ENCODE results near the gene EEF1AKMT3.

Gene EEF1AKMT3

DNA sequence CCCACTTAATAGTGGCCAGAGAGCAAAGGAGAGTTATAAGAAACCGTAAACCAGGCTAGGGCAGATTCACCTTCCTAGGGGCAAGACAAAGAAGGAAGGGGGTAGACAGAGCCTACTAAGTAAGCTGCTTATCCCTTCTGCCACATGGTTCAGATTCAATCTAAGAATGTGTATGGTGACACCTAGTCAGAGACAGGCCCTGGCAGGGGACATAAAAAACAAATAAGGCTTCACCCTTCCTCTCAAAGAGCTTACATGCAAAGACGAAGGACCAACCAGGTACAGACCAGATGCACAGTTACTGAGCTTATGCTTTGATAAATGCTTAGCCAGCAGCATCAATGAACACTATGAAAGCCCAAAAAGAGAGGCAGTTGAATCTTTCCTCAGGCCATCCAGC is 10.0 kb upstream of the EEF1AKMT3 start:
- TF ChIP-seq FOXK2 (IDR thresholded peaks at IDR 0.05) (no peak), ELF4 (IDR thresholded peaks at IDR 0.05) (no peak)
- no peak for DNase-seq (ENCODE audit: extremely low spot score)
- POLR2A ChIA-PET: interaction anchor here (1.4 kb wide), 1 partner anchor 10 kb away, joined by 6 read pairs; the partner anchor contains the start of genes EEF1AKMT3 and METTL1
- CTCF ChIA-PET: no interaction called here

DNA sequence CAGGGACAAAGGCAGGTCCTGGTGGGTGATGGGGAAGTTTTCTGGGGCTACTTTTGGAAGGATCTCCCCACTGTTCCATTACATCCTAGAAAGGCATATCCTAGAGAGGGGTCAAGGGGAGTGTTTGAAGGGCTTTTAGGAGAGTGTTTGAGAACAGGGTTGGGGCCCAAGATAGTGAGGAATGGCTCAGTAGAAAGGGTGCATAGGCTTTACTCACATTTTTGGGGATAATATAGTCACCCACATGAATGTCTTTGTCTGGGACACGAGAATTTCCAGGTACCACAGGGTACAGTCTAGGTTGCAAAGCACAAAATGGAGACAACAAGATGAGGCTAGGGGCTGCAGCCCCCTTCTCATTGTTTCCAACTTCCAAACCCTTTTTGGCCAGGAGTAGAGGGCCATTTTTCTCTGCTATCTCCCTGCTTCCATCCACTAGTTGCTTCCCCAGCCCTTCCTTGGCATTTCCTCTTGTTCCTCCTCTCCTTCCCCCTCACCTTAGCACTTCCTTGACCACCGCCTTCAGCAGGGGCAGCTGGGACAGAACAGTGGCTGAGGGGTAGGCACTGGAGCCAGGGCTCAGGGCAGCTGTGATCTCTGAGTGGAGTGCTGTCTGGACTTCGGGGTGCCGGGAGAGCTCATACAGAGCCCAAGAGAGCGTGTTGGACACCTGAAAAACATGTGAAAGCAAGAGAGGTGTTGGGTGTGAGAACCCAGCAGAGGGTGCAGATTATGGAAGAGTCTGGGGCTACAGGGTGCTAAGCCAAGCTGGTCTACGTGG is 8.3 kb upstream of the EEF1AKMT3 start:
- TF ChIP-seq BHLHE40 (IDR thresholded peaks at IDR 0.05; ENCODE audit: borderline replicate concordance) (no peak), TARDBP (IDR thresholded peaks at IDR 0.05) (no peak), ARNT (IDR thresholded peaks at IDR 0.05) (no peak), HDGF (IDR thresholded peaks at IDR 0.05; ENCODE audit: borderline replicate concordance) (no peak), ELF4 (IDR thresholded peaks at IDR 0.05) (no peak), NFRKB (IDR thresholded peaks at IDR 0.05) (no peak), SUZ12 (IDR thresholded peaks at IDR 0.05) (no peak)
- no peak for DNase-seq (ENCODE audit: extremely low spot score)
- CTCF ChIA-PET: no interaction called here
- POLR2A ChIA-PET: interaction anchor here (1.4 kb wide), 1 partner anchor 8 kb away, joined by 6 read pairs; the partner anchor contains the start of genes EEF1AKMT3 and METTL1

DNA sequence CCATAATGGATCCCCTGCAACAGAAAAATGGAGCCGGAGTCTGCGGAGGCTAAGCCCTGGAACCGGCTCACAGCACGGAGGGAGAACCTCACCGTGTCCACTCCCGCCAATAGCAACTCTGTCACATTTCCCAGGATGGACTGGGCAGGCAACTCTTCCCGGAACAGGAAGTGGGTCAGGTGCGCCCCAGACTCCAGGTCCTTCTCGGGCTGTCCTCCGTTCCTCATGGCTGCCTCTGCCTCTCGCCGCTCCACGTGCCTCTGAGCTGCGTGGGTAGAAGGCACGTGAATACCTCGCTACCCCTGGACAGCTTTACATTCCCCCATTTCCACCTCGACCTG is 7.8 kb upstream of the EEF1AKMT3 start:
- no peak for DNase-seq (ENCODE audit: extremely low spot score)
- TF ChIP-seq SUZ12 (IDR thresholded peaks at IDR 0.05): no peak
- no peak for TF ChIP-seq ELF4 (IDR thresholded peaks at IDR 0.05)
- no peak for TF ChIP-seq ARNT (IDR thresholded peaks at IDR 0.05)
- TF ChIP-seq TARDBP (IDR thresholded peaks at IDR 0.05): no peak
- TF ChIP-seq CTBP1 (IDR thresholded peaks at IDR 0.05; ENCODE audit: borderline replicate concordance): no peak
- TF ChIP-seq FOXA1 (IDR thresholded peaks at IDR 0.05): no peak
- no peak for TF ChIP-seq L3MBTL2 (conservative IDR thresholded peaks at IDR 0.05)
- TF ChIP-seq, protein P1, sequence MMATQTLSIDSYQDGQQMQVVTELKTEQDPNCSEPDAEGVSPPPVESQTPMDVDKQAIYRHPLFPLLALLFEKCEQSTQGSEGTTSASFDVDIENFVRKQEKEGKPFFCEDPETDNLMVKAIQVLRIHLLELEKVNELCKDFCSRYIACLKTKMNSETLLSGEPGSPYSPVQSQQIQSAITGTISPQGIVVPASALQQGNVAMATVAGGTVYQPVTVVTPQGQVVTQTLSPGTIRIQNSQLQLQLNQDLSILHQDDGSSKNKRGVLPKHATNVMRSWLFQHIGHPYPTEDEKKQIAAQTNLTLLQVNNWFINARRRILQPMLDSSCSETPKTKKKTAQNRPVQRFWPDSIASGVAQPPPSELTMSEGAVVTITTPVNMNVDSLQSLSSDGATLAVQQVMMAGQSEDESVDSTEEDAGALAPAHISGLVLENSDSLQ (IDR thresholded peaks at IDR 0.05): no peak
- no peak for TF ChIP-seq ZNF384 (IDR thresholded peaks at IDR 0.05)
- ChIA-PET CTCF (no interaction called here), POLR2A (no interaction called here)

DNA sequence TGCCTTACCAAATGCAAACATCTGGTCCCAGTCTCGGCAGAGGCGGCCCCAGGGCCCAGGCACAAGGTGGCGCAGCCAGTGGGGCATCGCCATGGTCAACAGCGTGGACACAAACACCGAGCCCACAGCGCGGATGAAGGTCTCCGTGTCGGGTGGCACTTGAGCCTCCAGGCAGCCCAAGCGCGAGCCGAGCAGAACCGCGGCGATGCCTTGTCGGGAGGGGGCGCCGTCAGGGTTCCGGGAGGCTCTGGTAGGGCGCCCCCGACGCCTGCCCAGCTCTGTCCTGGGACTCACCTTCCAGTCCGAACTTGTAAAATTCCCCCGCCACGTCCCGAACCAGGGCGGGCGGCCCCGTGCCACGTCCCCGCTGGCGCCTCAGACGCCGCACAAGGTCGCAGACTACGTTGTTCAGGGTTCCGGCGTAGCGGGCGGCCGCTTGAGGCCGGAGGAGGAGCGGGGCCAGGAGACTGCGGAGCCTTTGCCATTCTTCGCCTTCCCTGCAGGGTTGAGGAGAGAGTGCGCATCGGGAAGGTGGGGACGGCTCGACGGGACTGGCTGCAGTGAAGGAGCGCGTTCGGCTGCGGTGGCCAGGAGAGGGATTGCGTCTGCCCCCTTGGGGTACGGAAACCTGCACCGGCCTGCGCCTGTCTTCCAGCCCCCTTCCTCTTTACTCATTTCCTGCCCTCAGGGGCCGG is 7.3 kb upstream of the EEF1AKMT3 start:
- ChIA-PET POLR2A (interaction anchor here (1.1 to 2.7 kb wide), 4 partner anchors 9 to 20 kb away, joined by 4 to 8 read pairs (median 6); partner anchors contain the start of genes CDK4 and TSPAN31), CTCF (no interaction called here)
- no peak for DNase-seq (ENCODE audit: extremely low spot score)
- TF ChIP-seq ARNT (IDR thresholded peaks at IDR 0.05): no peak
- TF ChIP-seq L3MBTL2 (conservative IDR thresholded peaks at IDR 0.05): no peak
- TF ChIP-seq SP1 (IDR thresholded peaks at IDR 0.05): no peak
- TF ChIP-seq FOXM1 (IDR thresholded peaks at IDR 0.05; ENCODE audit: borderline replicate concordance): no peak
- no peak for TF ChIP-seq SUZ12 (IDR thresholded peaks at IDR 0.05)
- no peak for TF ChIP-seq BHLHE40 (IDR thresholded peaks at IDR 0.05; ENCODE audit: borderline replicate concordance)
- TF ChIP-seq FOXK2 (IDR thresholded peaks at IDR 0.05): no peak
- TF ChIP-seq, protein P1 (IDR thresholded peaks at IDR 0.05): no peak
- no peak for TF ChIP-seq LEF1 (IDR thresholded peaks at IDR 0.05; ENCODE audit: borderline replicate concordance)
- TF ChIP-seq FOXA1 (IDR thresholded peaks at IDR 0.05): no peak
- no peak for TF ChIP-seq NFRKB (IDR thresholded peaks at IDR 0.05)
- no peak for TF ChIP-seq HDGF (IDR thresholded peaks at IDR 0.05; ENCODE audit: borderline replicate concordance)
- no peak for TF ChIP-seq ELF4 (IDR thresholded peaks at IDR 0.05)
- TF ChIP-seq ZNF384 (IDR thresholded peaks at IDR 0.05): no peak
- no peak for TF ChIP-seq TARDBP (IDR thresholded peaks at IDR 0.05)
- no peak for TF ChIP-seq CTBP1 (IDR thresholded peaks at IDR 0.05; ENCODE audit: borderline replicate concordance)

DNA sequence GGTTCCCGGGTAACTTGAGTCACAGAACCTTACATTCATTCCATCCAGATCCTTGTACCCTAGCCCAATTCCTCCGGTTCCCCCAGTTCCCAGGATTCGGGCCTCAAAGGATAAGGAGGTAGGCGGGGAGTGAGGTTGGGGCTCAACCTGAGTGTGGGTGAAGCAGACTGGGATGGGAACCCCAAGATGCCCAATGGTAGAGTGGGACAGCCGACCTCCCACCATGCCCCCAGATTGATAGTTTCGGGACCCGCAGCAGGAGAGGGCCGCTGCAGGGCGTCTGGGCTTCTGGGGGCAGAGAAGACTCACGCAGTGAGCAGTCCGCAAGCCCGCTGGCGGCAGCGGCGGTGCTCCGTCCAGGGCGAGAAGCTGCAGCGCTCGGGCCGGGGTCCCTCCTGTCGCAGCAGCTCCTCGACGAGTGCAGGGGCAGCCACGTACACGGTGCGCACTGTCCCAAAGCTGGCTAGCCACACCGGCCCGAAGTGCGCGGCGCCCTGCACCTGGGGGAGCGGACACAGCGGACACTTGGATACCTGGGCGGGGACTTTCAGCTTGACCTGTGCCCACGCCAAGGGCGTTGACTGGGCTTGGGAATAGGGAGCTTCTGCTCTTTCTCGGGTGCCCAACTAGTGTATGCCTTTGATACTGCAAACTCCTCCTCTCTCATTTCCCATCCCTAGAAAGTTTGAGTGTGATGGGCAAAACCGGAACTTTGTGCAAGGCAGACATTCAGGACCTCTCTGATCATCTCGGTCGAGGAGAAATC is 6.5 kb upstream of the EEF1AKMT3 start:
- POLR2A ChIA-PET: interaction anchor here (0.6 to 2.7 kb wide), 5 partner anchors 9 to 593 kb away, joined by 4 to 8 read pairs (median 4); partner anchors contain the start of genes CDK4 and TSPAN31
- DNase-seq (ENCODE audit: extremely low spot score): no peak
- TF ChIP-seq HDGF (IDR thresholded peaks at IDR 0.05; ENCODE audit: borderline replicate concordance) (no peak), ELF4 (IDR thresholded peaks at IDR 0.05) (no peak), FOXK2 (IDR thresholded peaks at IDR 0.05) (no peak), LEF1 (IDR thresholded peaks at IDR 0.05; ENCODE audit: borderline replicate concordance) (no peak), FOXM1 (IDR thresholded peaks at IDR 0.05; ENCODE audit: borderline replicate concordance) (no peak), NFRKB (IDR thresholded peaks at IDR 0.05) (no peak), ARNT (IDR thresholded peaks at IDR 0.05) (no peak), BHLHE40 (IDR thresholded peaks at IDR 0.05; ENCODE audit: borderline replicate concordance) (no peak)
- TF ChIP-seq, protein P1 (IDR thresholded peaks at IDR 0.05): no peak
- CTCF ChIA-PET: interaction anchor here (2.7 kb wide), 1 partner anchor 9 kb away, joined by 17 read pairs; no protein-coding TSS in a partner anchor
